GM12878 (cell line): Measurements from ENCODE around the gene PLAGL2. TPM values are rescaled to one million over a fixed set of nuclear protein-coding genes. Genes with fewer than 3 reads are reported as not detected.

Experiments used
- ATAC-seq: fragments of 200-7000 bp; cut with Tn5 transposase; 3 replicates; pipeline ENCODE4 v1.9.1; 2020; ENCODE audit warnings: mild to moderate bottlenecking, moderate library complexity
- BruUV-seq: library from RNA; stranded (reverse); fragments of 400-500 nt; replicated peaks from 2 replicates; lab custom pipeline; 2021; lab: Mats Ljungman, UMichigan
- CTCF ChIA-PET: fragments of 300-600 bp; sonication (Branson Sonifier 250); formaldehyde crosslinking; extraction: SDS; loops from one replicate; lab custom pipeline; 2021; ENCODE audit warnings: inconsistent platforms; lab: Yijun Ruan, JAX
- POLR2A ChIA-PET: fragments of 350-600 bp; formaldehyde crosslinking; extraction: SDS; loops from one replicate; lab custom pipeline; 2021; ENCODE audit warnings: inconsistent platforms; lab: Charles Lee
- RAD21 ChIA-PET: fragments of 300-600 bp; sonication (Branson Sonifier 250); formaldehyde crosslinking; loops from one replicate; lab custom pipeline; 2023; ENCODE audit warnings: antibody characterized with exemption; ENCODE audit not compliant: unreplicated experiment; lab: Charles Lee
- SMC1A ChIA-PET: fragments of 300-600 bp; sonication (Branson Sonifier 250); formaldehyde crosslinking; loops from one replicate; lab custom pipeline; 2023; ENCODE audit not compliant: unreplicated experiment, uncharacterized antibody; lab: Charles Lee
- DNase-seq: peaks from one replicate; pipeline ENCODE4 v3.0.0-alpha.2; 2011; ENCODE audit warnings: low read depth, low spot score
- FAIRE-seq: peaks from 3 replicates; lab custom pipeline; 2011; peaks lifted over from hg19 to GRCh38; lab: Jason Lieb, UNC
- H2AFZ ChIP-seq: 2 replicates; pipeline ENCODE4 v1.6.0; 2011; ENCODE audit warnings: low read depth, low read length, control low read depth; ENCODE audit not compliant: control insufficient read depth
- H3K27ac ChIP-seq: 2 replicates; pipeline ENCODE4 v1.5.1; 2011; ENCODE audit warnings: control low read depth; ENCODE audit not compliant: control insufficient read depth, insufficient read depth
- H3K27me3 ChIP-seq, 2 experiments: replicated peaks in 1 of 2; 2 replicates each; pipeline versions ENCODE4 v1.6.0 to v1.6.1; 2011; ENCODE audit warnings: low read length in 1 of 2; ENCODE audit not compliant: control insufficient read depth in 2 of 2, insufficient read depth in 2 of 2
- H3K36me3 ChIP-seq, 2 experiments: 2 replicates each; pipeline ENCODE4 v1.5.1; 2011; ENCODE audit warnings: low read length in 1 of 2; ENCODE audit not compliant: control insufficient read depth in 2 of 2, insufficient read depth in 2 of 2
- H3K4me1 ChIP-seq: 2 replicates; pipeline ENCODE4 v1.6.1; 2011; ENCODE audit warnings: mild to moderate bottlenecking, low read length, moderate library complexity, mixed read lengths; ENCODE audit not compliant: control insufficient read depth, insufficient read depth
- H3K4me2 ChIP-seq: 2 replicates; pipeline ENCODE4 v1.6.0; 2011; ENCODE audit warnings: control low read depth; ENCODE audit not compliant: control insufficient read depth, insufficient read depth
- H3K4me3 ChIP-seq: fragments of 200-600 bp; sonication (generic); 2 replicates; pipeline ENCODE4 v1.5.1; 2016
- H3K79me2 ChIP-seq: 2 replicates; pipeline ENCODE4 v1.6.0; 2011; ENCODE audit warnings: low read length; ENCODE audit not compliant: control insufficient read depth, insufficient read depth
- H3K9ac ChIP-seq: 2 replicates; pipeline ENCODE4 v1.8.0; 2011; ENCODE audit warnings: low read length, control low read depth, mixed read lengths; ENCODE audit not compliant: control insufficient read depth, insufficient read depth
- H3K9me3 ChIP-seq: replicated peaks from 3 replicates; pipeline ENCODE4 v1.5.1; 2011; ENCODE audit warnings: mild to moderate bottlenecking, low read length; ENCODE audit not compliant: control insufficient read depth, insufficient read depth
- H4K20me1 ChIP-seq: 2 replicates; pipeline ENCODE4 v1.6.0; 2011; ENCODE audit not compliant: control insufficient read depth, insufficient read depth
- ASH2L ChIP-seq: fragments of 300-600, 200-600 bp; sonication (generic); IDR thresholded peaks from 2 replicates; pipeline ENCODE4 v1.6.1; 2017; ENCODE audit warnings: low read depth, mild to moderate bottlenecking, borderline replicate concordance
- MYB ChIP-seq: fragments of 150-350 bp; IDR thresholded peaks from 2 replicates; pipeline ENCODE4 v1.6.1; 2014; ENCODE audit warnings: mild to moderate bottlenecking, low read depth, low read length, borderline replicate concordance
- NFYA ChIP-seq: IDR thresholded peaks from 2 replicates; pipeline ENCODE4 v1.6.1; 2011; ENCODE audit warnings: low read depth, mild to moderate bottlenecking, low read length, improper control_type of control experiment, borderline replicate concordance
- NR2C1 ChIP-seq: fragments of 450-650 bp; IDR thresholded peaks from 2 replicates; pipeline ENCODE4 v1.6.1; 2017; ENCODE audit warnings: antibody characterized with exemption, mild to moderate bottlenecking, moderate library complexity
- SRF ChIP-seq, 2 experiments: IDR thresholded peaks; 2 replicates each; pipeline ENCODE4 v1.6.1; 2011; ENCODE audit warnings: low read depth in 2 of 2, low read length in 2 of 2, mild to moderate bottlenecking in 1 of 2, moderate library complexity in 1 of 2
- TBL1XR1 ChIP-seq: IDR thresholded peaks from 2 replicates; pipeline ENCODE4 v1.6.1; 2012; ENCODE audit warnings: low read depth, low read length, improper control_type of control experiment
- YBX1 ChIP-seq: fragments of 450-650 bp; IDR thresholded peaks from 2 replicates; pipeline ENCODE4 v1.6.1; 2016; ENCODE audit warnings: antibody characterized with exemption
- WGBS: methylation state at CpG from one replicate; pipeline ENCODE4 v1.1.6; 2016; ENCODE audit warnings: low lambda C conversion rate; ENCODE audit not compliant: insufficient replicate concordance, insufficient coverage; ENCODE audit errors: missing lambda C conversion rate; 5-methylcytosine and 5-hydroxymethylcytosine counted together
- in situ Hi-C: fragments of 300-500 bp; cut with MboI; formaldehyde crosslinking; loops from 9 replicates; pipeline ENCODE4 v1.14.3; 2018; ENCODE audit warnings: mixed read lengths
- intact Hi-C: fragments of 100-400 bp; cut with micrococcal nuclease; formaldehyde crosslinking; loops from one replicate; pipeline ENCODE4 v1.14.2; 2022; ENCODE audit not compliant: unreplicated experiment
- polyA plus RNA-seq, 11 experiments: library from polyadenylated mRNA; depleted of rRNA in 4 of 11; unstranded in 6 of 11; stranded (reverse) in 5 of 11; fragments of >200 nt; fragmentation: Nextera tagmentation in 4 of 11; fragmentation: Illumina TruSeq in 1 of 11; extraction: Ambion mirVana in 4 of 11; extraction: Trizol in 1 of 11; gene quantifications; 1 replicate in 1 of 11; 2 replicates in 10 of 11; pipeline versions ENCODE4 v1.2.1 to v1.2.3, GENCODE V29; 2011 to 2016; ENCODE audit warnings: inconsistent platforms in 2 of 11, missing spikeins in 2 of 11, low read depth in 1 of 11
- total RNA-seq, 4 experiments: library from RNA; depleted of rRNA in 3 of 4; stranded (reverse); fragments of >200 nt in 3 of 4; fragmentation: Illumina TruSeq in 1 of 4; extraction: Trizol in 1 of 4; gene quantifications; 2 replicates each; pipeline versions ENCODE4 v1.2.1 to v1.2.3, GENCODE V29; 2013 to 2021
- TF ChIP-seq, protein P1 (sequence below): fragments of 450-650 bp; IDR thresholded peaks from 2 replicates; pipeline ENCODE4 v1.6.1; 2017; ENCODE audit warnings: low read depth, mild to moderate bottlenecking, moderate library complexity
- TF ChIP-seq, protein P2 (sequence below): fragments of 150-350 bp; IDR thresholded peaks from 2 replicates; pipeline ENCODE4 v1.6.1; 2016; ENCODE audit warnings: low read depth, low read length
- TF ChIP-seq, protein P3 (sequence below): fragments of 450-650 bp; IDR thresholded peaks from 2 replicates; pipeline ENCODE4 v1.6.1; 2017; ENCODE audit warnings: mild to moderate bottlenecking, moderate library complexity
- TF ChIP-seq, protein P4 (sequence below): fragments of 450-650 bp; IDR thresholded peaks from 2 replicates; pipeline ENCODE4 v1.6.1; 2014; ENCODE audit warnings: mild to moderate bottlenecking

The PLAGL2 gene
- total and polyA plus RNA-seq, 10 of the 15 experiments (the other 5 are each of a cell fraction or from before 2014, with no cell fraction given), result 4.4 to 32.3 (median 13.3) TPM

DNA sequence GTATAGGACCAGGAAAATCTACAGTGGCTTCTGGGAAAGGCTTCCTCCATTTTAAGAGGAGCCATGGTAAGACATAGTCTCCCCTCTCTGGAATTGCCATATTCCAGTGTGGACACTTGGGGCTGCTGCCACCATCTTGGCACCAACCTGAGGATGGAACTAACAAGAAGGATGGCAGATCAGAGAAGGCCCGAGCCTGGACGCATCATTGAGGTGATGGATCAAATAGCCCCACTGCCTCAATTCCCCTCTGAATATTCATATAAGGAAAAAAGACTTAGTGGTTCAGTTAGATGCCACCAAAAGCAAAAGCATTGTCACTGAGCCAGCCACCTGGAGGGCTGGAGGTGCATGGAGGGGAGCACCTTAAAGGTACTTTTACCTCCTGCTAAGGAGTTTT, 25.9 kb downstream of the PLAGL2 start:
- ChIA-PET POLR2A (no interaction called here), SMC1A (no interaction called here), CTCF (interaction anchor here (0.9 kb wide), 1 partner anchor 47 kb away, joined by 3 read pairs; no protein-coding TSS in a partner anchor), RAD21 (no interaction called here)
- H3K9ac ChIP-seq, result no peak overlapping the region
- H3K4me2 ChIP-seq, result no peak overlapping the region
- intact Hi-C loops, result no loop called here
- DNase-seq, result no peak
- H4K20me1 ChIP-seq, result no peaks in the 10 kb centered on the region
- in situ Hi-C loops, result no loop called here
- no peaks in the 10 kb centered on the region for H3K79me2 ChIP-seq
- H2AFZ ChIP-seq, result no peak overlapping the region
- H3K36me3 ChIP-seq, result no peaks in the 10 kb centered on the region
- no peaks in the 10 kb centered on the region for H3K4me1 ChIP-seq
- H3K27ac ChIP-seq, result no peak overlapping the region
- H3K27me3 ChIP-seq, result no peaks in the 10 kb centered on the region
- no peak for TF ChIP-seq SRF (IDR thresholded peaks at IDR 0.05; ENCODE audit: low read depth in 2 of 2, low read length in 2 of 2)
- no peak for TF ChIP-seq YBX1
- TF ChIP-seq, protein P1, sequence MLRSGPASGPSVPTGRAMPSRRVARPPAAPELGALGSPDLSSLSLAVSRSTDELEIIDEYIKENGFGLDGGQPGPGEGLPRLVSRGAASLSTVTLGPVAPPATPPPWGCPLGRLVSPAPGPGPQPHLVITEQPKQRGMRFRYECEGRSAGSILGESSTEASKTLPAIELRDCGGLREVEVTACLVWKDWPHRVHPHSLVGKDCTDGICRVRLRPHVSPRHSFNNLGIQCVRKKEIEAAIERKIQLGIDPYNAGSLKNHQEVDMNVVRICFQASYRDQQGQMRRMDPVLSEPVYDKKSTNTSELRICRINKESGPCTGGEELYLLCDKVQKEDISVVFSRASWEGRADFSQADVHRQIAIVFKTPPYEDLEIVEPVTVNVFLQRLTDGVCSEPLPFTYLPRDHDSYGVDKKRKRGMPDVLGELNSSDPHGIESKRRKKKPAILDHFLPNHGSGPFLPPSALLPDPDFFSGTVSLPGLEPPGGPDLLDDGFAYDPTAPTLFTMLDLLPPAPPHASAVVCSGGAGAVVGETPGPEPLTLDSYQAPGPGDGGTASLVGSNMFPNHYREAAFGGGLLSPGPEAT, result no peak
- no peak for TF ChIP-seq NR2C1
- TF ChIP-seq, protein P2, sequence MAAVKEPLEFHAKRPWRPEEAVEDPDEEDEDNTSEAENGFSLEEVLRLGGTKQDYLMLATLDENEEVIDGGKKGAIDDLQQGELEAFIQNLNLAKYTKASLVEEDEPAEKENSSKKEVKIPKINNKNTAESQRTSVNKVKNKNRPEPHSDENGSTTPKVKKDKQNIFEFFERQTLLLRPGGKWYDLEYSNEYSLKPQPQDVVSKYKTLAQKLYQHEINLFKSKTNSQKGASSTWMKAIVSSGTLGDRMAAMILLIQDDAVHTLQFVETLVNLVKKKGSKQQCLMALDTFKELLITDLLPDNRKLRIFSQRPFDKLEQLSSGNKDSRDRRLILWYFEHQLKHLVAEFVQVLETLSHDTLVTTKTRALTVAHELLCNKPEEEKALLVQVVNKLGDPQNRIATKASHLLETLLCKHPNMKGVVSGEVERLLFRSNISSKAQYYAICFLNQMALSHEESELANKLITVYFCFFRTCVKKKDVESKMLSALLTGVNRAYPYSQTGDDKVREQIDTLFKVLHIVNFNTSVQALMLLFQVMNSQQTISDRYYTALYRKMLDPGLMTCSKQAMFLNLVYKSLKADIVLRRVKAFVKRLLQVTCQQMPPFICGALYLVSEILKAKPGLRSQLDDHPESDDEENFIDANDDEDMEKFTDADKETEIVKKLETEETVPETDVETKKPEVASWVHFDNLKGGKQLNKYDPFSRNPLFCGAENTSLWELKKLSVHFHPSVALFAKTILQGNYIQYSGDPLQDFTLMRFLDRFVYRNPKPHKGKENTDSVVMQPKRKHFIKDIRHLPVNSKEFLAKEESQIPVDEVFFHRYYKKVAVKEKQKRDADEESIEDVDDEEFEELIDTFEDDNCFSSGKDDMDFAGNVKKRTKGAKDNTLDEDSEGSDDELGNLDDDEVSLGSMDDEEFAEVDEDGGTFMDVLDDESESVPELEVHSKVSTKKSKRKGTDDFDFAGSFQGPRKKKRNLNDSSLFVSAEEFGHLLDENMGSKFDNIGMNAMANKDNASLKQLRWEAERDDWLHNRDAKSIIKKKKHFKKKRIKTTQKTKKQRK, result no peak
- TF ChIP-seq NFYA, result no peak
- no peak for TF ChIP-seq ASH2L
- TF ChIP-seq TBL1XR1, result no peak
- TF ChIP-seq MYB, result no peak
- TF ChIP-seq, protein P3, sequence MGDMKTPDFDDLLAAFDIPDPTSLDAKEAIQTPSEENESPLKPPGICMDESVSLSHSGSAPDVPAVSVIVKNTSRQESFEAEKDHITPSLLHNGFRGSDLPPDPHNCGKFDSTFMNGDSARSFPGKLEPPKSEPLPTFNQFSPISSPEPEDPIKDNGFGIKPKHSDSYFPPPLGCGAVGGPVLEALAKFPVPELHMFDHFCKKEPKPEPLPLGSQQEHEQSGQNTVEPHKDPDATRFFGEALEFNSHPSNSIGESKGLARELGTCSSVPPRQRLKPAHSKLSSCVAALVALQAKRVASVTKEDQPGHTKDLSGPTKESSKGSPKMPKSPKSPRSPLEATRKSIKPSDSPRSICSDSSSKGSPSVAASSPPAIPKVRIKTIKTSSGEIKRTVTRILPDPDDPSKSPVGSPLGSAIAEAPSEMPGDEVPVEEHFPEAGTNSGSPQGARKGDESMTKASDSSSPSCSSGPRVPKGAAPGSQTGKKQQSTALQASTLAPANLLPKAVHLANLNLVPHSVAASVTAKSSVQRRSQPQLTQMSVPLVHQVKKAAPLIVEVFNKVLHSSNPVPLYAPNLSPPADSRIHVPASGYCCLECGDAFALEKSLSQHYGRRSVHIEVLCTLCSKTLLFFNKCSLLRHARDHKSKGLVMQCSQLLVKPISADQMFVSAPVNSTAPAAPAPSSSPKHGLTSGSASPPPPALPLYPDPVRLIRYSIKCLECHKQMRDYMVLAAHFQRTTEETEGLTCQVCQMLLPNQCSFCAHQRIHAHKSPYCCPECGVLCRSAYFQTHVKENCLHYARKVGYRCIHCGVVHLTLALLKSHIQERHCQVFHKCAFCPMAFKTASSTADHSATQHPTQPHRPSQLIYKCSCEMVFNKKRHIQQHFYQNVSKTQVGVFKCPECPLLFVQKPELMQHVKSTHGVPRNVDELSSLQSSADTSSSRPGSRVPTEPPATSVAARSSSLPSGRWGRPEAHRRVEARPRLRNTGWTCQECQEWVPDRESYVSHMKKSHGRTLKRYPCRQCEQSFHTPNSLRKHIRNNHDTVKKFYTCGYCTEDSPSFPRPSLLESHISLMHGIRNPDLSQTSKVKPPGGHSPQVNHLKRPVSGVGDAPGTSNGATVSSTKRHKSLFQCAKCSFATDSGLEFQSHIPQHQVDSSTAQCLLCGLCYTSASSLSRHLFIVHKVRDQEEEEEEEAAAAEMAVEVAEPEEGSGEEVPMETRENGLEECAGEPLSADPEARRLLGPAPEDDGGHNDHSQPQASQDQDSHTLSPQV, result no peak
- TF ChIP-seq, protein P4, sequence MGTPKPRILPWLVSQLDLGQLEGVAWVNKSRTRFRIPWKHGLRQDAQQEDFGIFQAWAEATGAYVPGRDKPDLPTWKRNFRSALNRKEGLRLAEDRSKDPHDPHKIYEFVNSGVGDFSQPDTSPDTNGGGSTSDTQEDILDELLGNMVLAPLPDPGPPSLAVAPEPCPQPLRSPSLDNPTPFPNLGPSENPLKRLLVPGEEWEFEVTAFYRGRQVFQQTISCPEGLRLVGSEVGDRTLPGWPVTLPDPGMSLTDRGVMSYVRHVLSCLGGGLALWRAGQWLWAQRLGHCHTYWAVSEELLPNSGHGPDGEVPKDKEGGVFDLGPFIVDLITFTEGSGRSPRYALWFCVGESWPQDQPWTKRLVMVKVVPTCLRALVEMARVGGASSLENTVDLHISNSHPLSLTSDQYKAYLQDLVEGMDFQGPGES, result no peak
- TF ChIP-seq, all 136 proteins: peak for 0
- WGBS, result 61% methylated on average over 2 of the region's 2 CpGs
- no TSS peak for BruUV-seq
- no peak for ATAC-seq
- H3K4me3 ChIP-seq, result no peak overlapping the region
- FAIRE-seq, result no peak
- H3K9me3 ChIP-seq, result no peaks in the 10 kb centered on the region
